Lower leg skin (tissue), 3 donors: ENCODE data around the gene CHRNA10.

Experiments
- CTCF ChIP-seq, 3 donors: fragments of 450-650 bp; IDR thresholded peaks; one replicate each; pipeline ENCODE4 v1.5.1; 2016; ENCODE audit warnings: antibody characterized with exemption in 3 of 3, mild to moderate bottlenecking in 3 of 3, moderate library complexity in 2 of 3
- POLR2A ChIP-seq, 2 donors: fragments of 450-650 bp; IDR thresholded peaks; one replicate each; pipeline ENCODE4 v1.6.1; 2016 to 2017; ENCODE audit warnings: antibody characterized with exemption in 2 of 2, mild to moderate bottlenecking in 1 of 2, moderate library complexity in 1 of 2

- TF ChIP-seq CTCF (IDR thresholded peaks at IDR 0.05) (no peak), POLR2A (IDR thresholded peaks at IDR 0.05) (no peak)
These were observed 11.3 kb downstream of the CHRNA10 start for GRCh38 chr11:3659595-3660515.
